Measurements from ENCODE around the gene SAFB2. TPM values are rescaled to one million over a fixed set of nuclear protein-coding genes. Genes with fewer than 3 reads are reported as not detected.

SAFB2 gene
- total and polyA plus RNA-seq, 2 donors (not counting 1 experiment from before 2014, with no cell fraction given): 76.5 to 242 TPM

- peaks cover 98% of the 10 kb centered on the region for H3K79me2 ChIP-seq (ENCODE audit: control insufficient read depth, insufficient read depth, low read length)
- Mint-ChIP-seq H3K4me1 (peaks cover 82% of the 10 kb centered on the region), H3K9me3 (ENCODE audit: insufficient read depth) (no peaks in the 10 kb centered on the region), H3K27me3 (no peaks in the 10 kb centered on the region), H3K27ac (peak overlapping the region; percentile 90), H3K4me3 (peak overlapping the region; percentile 72)
- H3K4me3 ChIP-seq (ENCODE audit: control extremely low read depth in 1 of 5, extremely low read depth in 1 of 5, insufficient read depth in 1 of 5, low read depth in 2 of 5, low read length in 4 of 5): peak overlapping the region in 1 of 5 experiments; percentile 6
- H3K27me3 ChIP-seq (replicated peaks in 1 of 4; ENCODE audit: control extremely low read depth in 1 of 4, control insufficient read depth in 3 of 4, insufficient read depth in 4 of 4, low read length in 3 of 4): no peaks in the 10 kb centered on the region
- peak; percentile 76 for ATAC-seq (ENCODE audit: low read depth)
- ChIA-PET CTCF (interaction anchor here (0.6 kb wide), 1 partner anchor 61 kb away, joined by 3 read pairs; no protein-coding TSS in a partner anchor), POLR2A (no interaction called here)
- WGBS (ENCODE audit: insufficient coverage): 43% methylated on average over 2 of the region's 9 CpGs
- peak; percentile 80 for DNase-seq
- no peak overlapping the region for H2AFZ ChIP-seq (ENCODE audit: insufficient read depth, low read depth, low read length, poor library complexity, severe bottlenecking)
- peak overlapping the region; percentile 55 for H3K4me2 ChIP-seq (replicated peaks; ENCODE audit: low read depth, low read length, poor library complexity, severe bottlenecking)
- peaks cover 15 to 75% of the 10 kb centered on the region in 2 experiments for H3K36me3 ChIP-seq (replicated peaks in 1 of 2; ENCODE audit: control extremely low read depth in 1 of 2, control insufficient read depth in 1 of 2, extremely low read depth in 1 of 2, insufficient read depth in 2 of 2, low read length in 1 of 2)
- TF ChIP-seq EZH2 (IDR thresholded peaks at IDR 0.05; ENCODE audit: borderline replicate concordance, insufficient read depth, low read depth, low read length, poor library complexity, severe bottlenecking) (no peak), CTCF (IDR thresholded peaks at IDR 0.05) (no peak)
- peak overlapping the region; percentile 45 to 95 for H3K27ac ChIP-seq (ENCODE audit: low read length in 2 of 2)
- peaks cover 97% of the 10 kb centered on the region for H4K20me1 ChIP-seq (ENCODE audit: control insufficient read depth, insufficient read depth, low read length, poor library complexity, severe bottlenecking)
- no peaks in the 10 kb centered on the region for H3K9me3 ChIP-seq (ENCODE audit: control extremely low read depth in 1 of 3, control insufficient read depth in 2 of 3, insufficient read depth in 1 of 3, low read length in 2 of 3)
- H3K4me1 ChIP-seq (ENCODE audit: control insufficient read depth in 2 of 2, insufficient read depth in 2 of 2, low read length in 2 of 2): peaks cover 61 to 70% of the 10 kb centered on the region in 2 donors
- peak overlapping the region; percentile 3 for H3K9ac ChIP-seq (ENCODE audit: low read length)
- intact Hi-C loops (cut with micrococcal nuclease): loop anchor here (10.0 kb wide), 2 partner anchors 494 to 1154 kb away; partner anchors contain the start of gene HDGFL2
Measured at GRCh38 chr19:5628919-5629481, 6.4 kb upstream of the SAFB2 start.

- Histone ChIP-seq H3K9ac (ENCODE audit: low read length) (peak overlapping the region; percentile 3), H3K79me2 (ENCODE audit: control insufficient read depth, insufficient read depth, low read length) (peaks cover 98% of the 10 kb centered on the region), H3K9me3 (ENCODE audit: control extremely low read depth in 1 of 3, control insufficient read depth in 2 of 3, insufficient read depth in 1 of 3, low read length in 2 of 3) (no peaks in the 10 kb centered on the region), H4K20me1 (ENCODE audit: control insufficient read depth, insufficient read depth, low read length, poor library complexity, severe bottlenecking) (peaks cover 97% of the 10 kb centered on the region), H2AFZ (ENCODE audit: insufficient read depth, low read depth, low read length, poor library complexity, severe bottlenecking) (no peak overlapping the region), H3K27me3 (replicated peaks in 1 of 4; ENCODE audit: control extremely low read depth in 1 of 4, control insufficient read depth in 3 of 4, insufficient read depth in 4 of 4, low read length in 3 of 4) (no peaks in the 10 kb centered on the region), H3K27ac (ENCODE audit: low read length in 2 of 2) (peak overlapping the region; percentile 45 to 95), H3K4me3 (ENCODE audit: control extremely low read depth in 1 of 5, extremely low read depth in 1 of 5, insufficient read depth in 1 of 5, low read depth in 2 of 5, low read length in 4 of 5) (no peak overlapping the region), H3K36me3 (replicated peaks in 1 of 2; ENCODE audit: control extremely low read depth in 1 of 2, control insufficient read depth in 1 of 2, extremely low read depth in 1 of 2, insufficient read depth in 2 of 2, low read length in 1 of 2) (peaks cover 15 to 75% of the 10 kb centered on the region in 2 experiments), H3K4me1 (ENCODE audit: control insufficient read depth in 2 of 2, insufficient read depth in 2 of 2, low read length in 2 of 2) (peaks cover 61 to 74% of the 10 kb centered on the region in 2 donors), H3K4me2 (replicated peaks; ENCODE audit: low read depth, low read length, poor library complexity, severe bottlenecking) (peak overlapping the region; percentile 55)
- ChIA-PET POLR2A (no interaction called here), CTCF (no interaction called here)
- H3K4me1 Mint-ChIP-seq: peaks cover 82% of the 10 kb centered on the region
- H3K27me3 Mint-ChIP-seq: no peaks in the 10 kb centered on the region
- peak overlapping the region; percentile 90 for H3K27ac Mint-ChIP-seq
- DNase-seq (no peak), ATAC-seq (ENCODE audit: low read depth) (no peak)
- intact Hi-C loops (cut with micrococcal nuclease): loop anchor here (10.0 kb wide), 2 partner anchors 494 to 1154 kb away; partner anchors contain the start of gene HDGFL2
- TF ChIP-seq CTCF (IDR thresholded peaks at IDR 0.05): no peak
- TF ChIP-seq EZH2 (IDR thresholded peaks at IDR 0.05; ENCODE audit: borderline replicate concordance, insufficient read depth, low read depth, low read length, poor library complexity, severe bottlenecking): no peak
- H3K4me3 Mint-ChIP-seq: peak overlapping the region; percentile 72
- H3K9me3 Mint-ChIP-seq (ENCODE audit: insufficient read depth): no peaks in the 10 kb centered on the region
- no CpG with 5 or more reads among the region's 1 CpG for whole genome bisulfite sequencing (ENCODE audit: insufficient coverage)
Measured at GRCh38 chr19:5628461-5628860, 5.9 kb upstream of the SAFB2 start.

All from B cell (primary cell).